ENCODE data around the gene ADORA1. TPM values are rescaled to one million over a fixed set of nuclear protein-coding genes. Genes with fewer than 3 reads are reported as not detected.
A peak's percentile ranks its signal among the peaks of the same experiment; 100 is the strongest.

The ADORA1 gene
- total RNA-seq, 4 donors from 2014 or later = 0.94 to 25.6 (median 6.8) TPM

DNA sequence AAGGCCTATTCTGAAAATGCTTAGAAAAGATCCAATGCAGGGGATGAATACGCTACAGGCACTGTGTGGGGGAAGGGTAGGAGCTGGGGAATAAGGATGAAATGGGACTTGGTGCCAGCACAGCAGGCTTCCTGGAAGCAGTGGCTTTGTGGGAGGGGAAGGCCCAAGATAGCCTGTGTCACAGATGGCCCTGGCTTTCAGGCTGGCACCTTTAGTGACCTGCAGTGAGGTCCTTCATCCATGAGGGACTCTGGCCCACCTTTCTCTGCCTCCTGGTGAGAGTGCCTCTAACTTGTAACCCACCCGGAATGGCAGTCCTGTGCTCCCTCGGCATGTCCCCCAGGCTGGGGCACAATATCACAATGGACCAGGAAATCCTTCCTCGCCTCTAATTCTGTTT is 58.1 kb downstream of the ADORA1 start:
- DNase-seq = no peak
- H3K27ac ChIP-seq = no peak overlapping the region

DNA sequence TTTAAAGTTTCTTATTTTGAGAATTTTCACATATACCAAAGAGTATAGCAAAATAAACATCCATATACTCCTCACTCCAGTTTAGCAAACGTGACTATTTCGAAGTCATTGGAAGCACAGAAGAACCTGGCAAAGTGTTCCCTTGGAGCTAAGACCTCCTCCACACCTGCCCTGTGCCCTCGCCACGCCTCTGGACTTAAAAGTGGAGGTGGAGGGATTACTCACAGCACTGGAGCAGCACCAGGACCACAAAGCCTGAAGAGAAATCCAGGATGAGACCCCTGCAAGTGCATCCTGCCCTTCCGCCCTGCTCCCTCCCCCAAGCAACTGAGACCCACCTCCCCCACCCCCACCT is 58.5 kb downstream of the ADORA1 start:
- WGBS, 2 donors = 83% methylated on average over 4 to 5 of the region's 5 CpGs
- no peaks in the 10 kb centered on the region for H3K27me3 ChIP-seq
- intact Hi-C loops (cut with DNase I) = no loop called here
- no peaks in the 10 kb centered on the region for H3K9me3 ChIP-seq
- no peak for TF ChIP-seq POLR2A (IDR thresholded peaks at IDR 0.05)
- TF ChIP-seq, protein P1, sequence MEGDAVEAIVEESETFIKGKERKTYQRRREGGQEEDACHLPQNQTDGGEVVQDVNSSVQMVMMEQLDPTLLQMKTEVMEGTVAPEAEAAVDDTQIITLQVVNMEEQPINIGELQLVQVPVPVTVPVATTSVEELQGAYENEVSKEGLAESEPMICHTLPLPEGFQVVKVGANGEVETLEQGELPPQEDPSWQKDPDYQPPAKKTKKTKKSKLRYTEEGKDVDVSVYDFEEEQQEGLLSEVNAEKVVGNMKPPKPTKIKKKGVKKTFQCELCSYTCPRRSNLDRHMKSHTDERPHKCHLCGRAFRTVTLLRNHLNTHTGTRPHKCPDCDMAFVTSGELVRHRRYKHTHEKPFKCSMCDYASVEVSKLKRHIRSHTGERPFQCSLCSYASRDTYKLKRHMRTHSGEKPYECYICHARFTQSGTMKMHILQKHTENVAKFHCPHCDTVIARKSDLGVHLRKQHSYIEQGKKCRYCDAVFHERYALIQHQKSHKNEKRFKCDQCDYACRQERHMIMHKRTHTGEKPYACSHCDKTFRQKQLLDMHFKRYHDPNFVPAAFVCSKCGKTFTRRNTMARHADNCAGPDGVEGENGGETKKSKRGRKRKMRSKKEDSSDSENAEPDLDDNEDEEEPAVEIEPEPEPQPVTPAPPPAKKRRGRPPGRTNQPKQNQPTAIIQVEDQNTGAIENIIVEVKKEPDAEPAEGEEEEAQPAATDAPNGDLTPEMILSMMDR (IDR thresholded peaks at IDR 0.05) = no peak
- H3K4me3 ChIP-seq (replicated peaks in 1 of 3) = no peak overlapping the region
- peaks cover 7 to 22% of the 10 kb centered on the region in 2 donors for H3K4me1 ChIP-seq
- H3K27ac ChIP-seq = no peak overlapping the region
- H3K36me3 ChIP-seq = no peaks in the 10 kb centered on the region
- peak in 1 of 2 donors; percentile 21 for DNase-seq

More for the DNA sequence above, 58.1 kb downstream of the ADORA1 start:
- H3K27me3 ChIP-seq = no peaks in the 10 kb centered on the region
- no peak overlapping the region for H3K4me3 ChIP-seq (replicated peaks in 1 of 3)
- no peaks in the 10 kb centered on the region for H3K9me3 ChIP-seq
- intact Hi-C loops (cut with DNase I) = no loop called here
- WGBS, 2 donors = 83 to 88% methylated on average over 4 of the region's 4 CpGs
- H3K4me1 ChIP-seq = peaks cover 7 to 22% of the 10 kb centered on the region in 2 donors
- TF ChIP-seq, protein P1 (IDR thresholded peaks at IDR 0.05) = no peak
- TF ChIP-seq POLR2A (IDR thresholded peaks at IDR 0.05) = no peak
- no peaks in the 10 kb centered on the region for H3K36me3 ChIP-seq

DNA sequence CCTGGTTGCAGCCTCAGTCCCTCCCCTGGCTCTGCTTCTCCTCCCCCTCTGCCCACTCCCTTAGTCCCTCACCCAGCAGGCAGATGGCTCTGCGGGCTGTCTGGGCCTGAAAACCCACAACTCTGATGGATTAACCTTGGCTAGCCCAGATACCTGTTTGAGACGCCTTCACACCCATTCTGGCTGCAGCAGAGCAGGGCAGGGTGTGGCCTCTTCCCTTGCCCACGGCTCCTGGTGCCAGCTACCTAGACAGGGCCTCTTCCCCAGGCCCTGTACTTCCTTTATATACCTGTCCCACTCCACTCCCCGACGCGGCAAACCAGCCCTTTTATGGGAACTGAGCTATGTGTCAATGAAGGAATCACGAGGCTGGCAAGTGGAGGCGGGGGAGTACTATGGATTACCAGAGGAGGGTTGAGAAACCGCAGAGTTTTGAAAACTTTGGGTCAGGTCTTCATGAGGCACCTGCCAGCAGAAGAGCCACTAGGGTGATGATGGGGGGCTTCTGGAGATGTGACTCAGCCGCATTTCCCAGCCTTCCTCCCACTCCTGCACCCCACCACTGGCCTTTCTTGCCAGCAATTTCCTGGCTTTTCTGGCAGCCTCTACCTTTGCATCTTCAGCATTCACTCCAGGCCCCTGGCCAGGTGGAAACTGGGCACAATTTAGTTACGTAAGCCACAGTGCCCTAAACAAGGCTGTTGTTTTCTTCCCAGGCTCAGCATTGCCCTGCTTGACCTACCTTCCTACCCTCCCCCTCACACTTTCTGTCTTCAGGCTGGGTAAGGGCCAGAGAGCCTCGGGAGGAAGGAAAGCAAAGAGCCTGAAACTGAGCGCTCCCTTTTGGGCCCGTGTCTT is 59.1 kb downstream of the ADORA1 start, which contains the start of gene CHI3L1:
TSS of gene CHI3L1 (minus strand) at position 259 of the 858 bp plus-strand sequence. CDS start at position 178, 81 bp downstream.
- no peaks in the 10 kb centered on the region for H3K27me3 ChIP-seq
- H3K27ac ChIP-seq = peak within 1 kb of the TSS in 2 of 3 donors; percentile 10 to 67
- no peak for TF ChIP-seq POLR2A (IDR thresholded peaks at IDR 0.05)
- TF ChIP-seq, protein P1 (IDR thresholded peaks at IDR 0.05) = no peak
- WGBS, 2 donors = 37 to 41% methylated on average over 14 of the region's 14 CpGs
- peak; percentile 66 to 71 for DNase-seq
- H3K4me1 ChIP-seq = peaks cover 7 to 22% of the 10 kb centered on the region in 2 donors
- no peaks in the 10 kb centered on the region for H3K36me3 ChIP-seq
- H3K9me3 ChIP-seq = no peaks in the 10 kb centered on the region
- no peak within 1 kb of the TSS for H3K4me3 ChIP-seq (replicated peaks in 1 of 3)
- intact Hi-C loops (cut with DNase I) = no loop called here

DNA sequence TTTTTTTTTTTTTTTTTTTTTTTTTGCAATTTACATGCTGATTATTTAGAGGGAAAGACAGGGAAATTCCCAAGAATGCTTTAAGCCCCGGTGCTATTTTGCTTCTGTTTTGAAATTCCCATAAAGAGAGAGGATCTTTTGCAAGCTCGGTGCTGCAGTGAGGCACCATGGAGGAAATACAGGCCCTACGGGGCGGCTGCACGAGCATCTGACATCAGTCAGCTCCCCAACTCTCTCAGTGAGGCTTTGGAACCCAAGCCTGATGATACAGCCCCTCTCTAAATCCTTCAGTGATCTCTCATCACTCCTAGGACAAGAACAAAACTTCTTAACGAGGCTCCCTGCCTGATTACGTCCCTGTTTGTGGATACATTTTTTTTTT is 59.8 kb downstream of the ADORA1 start:
- WGBS, 2 donors = 55 to 59% methylated on average over 7 of the region's 7 CpGs
- H3K4me1 ChIP-seq = peaks cover 7 to 22% of the 10 kb centered on the region in 2 donors
- H3K27ac ChIP-seq = peak overlapping the region in 1 of 3 donors; percentile 33

More for the DNA sequence above, 59.8 kb downstream of the ADORA1 start:
- no peaks in the 10 kb centered on the region for H3K9me3 ChIP-seq
- no peak overlapping the region for H3K4me3 ChIP-seq (replicated peaks in 1 of 3)
- no peaks in the 10 kb centered on the region for H3K36me3 ChIP-seq
- DNase-seq = no peak
- intact Hi-C loops (cut with DNase I) = no loop called here
- no peaks in the 10 kb centered on the region for H3K27me3 ChIP-seq
- TF ChIP-seq, protein P1 (IDR thresholded peaks at IDR 0.05) = no peak
- TF ChIP-seq POLR2A (IDR thresholded peaks at IDR 0.05) = no peak

Measured in thyroid gland (tissue), 4 donors.